Lung (tissue), 16 donors: ENCODE data around the gene PPP4R3B. TPM values are rescaled to one million over a fixed set of nuclear protein-coding genes. Genes with fewer than 3 reads are reported as not detected.

Source experiments
- ATAC-seq: fragments of 200-7000 bp; cut with Tn5 transposase; one replicate; pipeline ENCODE4 v1.9.1; 2020; ENCODE audit warnings: moderate number of reproducible peaks; ENCODE audit not compliant: insufficient read depth, low FRiP score
- DNase-seq, 3 donors: peaks; one replicate each; pipeline ENCODE4 v3.0.0-alpha.2; 2013 to 2017
- H3K27ac ChIP-seq, 2 donors: one replicate each; pipeline ENCODE4 v1.5.1; 2013; ENCODE audit warnings: mild to moderate bottlenecking in 2 of 2, moderate library complexity in 2 of 2, control low read depth in 1 of 2, inconsistent platforms in 1 of 2, low read depth in 1 of 2, low read length in 1 of 2
- H3K27me3 ChIP-seq, 3 donors: one replicate each; pipeline ENCODE4 v1.5.1; 2013; ENCODE audit warnings: low read length in 2 of 3; ENCODE audit not compliant: control insufficient read depth in 3 of 3, insufficient read depth in 3 of 3
- H3K36me3 ChIP-seq, 4 donors: one replicate each; pipeline ENCODE4 v1.5.1; 2013; ENCODE audit warnings: low read length in 4 of 4, mild to moderate bottlenecking in 1 of 4, moderate library complexity in 1 of 4; ENCODE audit not compliant: control insufficient read depth in 4 of 4, insufficient read depth in 4 of 4
- H3K4me1 ChIP-seq, 5 donors: one replicate each; pipeline ENCODE4 v1.5.1; 2013; ENCODE audit warnings: low read length in 5 of 5, mild to moderate bottlenecking in 2 of 5, moderate library complexity in 1 of 5; ENCODE audit not compliant: control insufficient read depth in 5 of 5, insufficient read depth in 5 of 5
- H3K4me3 ChIP-seq: one replicate; pipeline ENCODE4 v1.5.1; 2013; ENCODE audit warnings: mild to moderate bottlenecking, control low read depth, moderate library complexity
- H3K9ac ChIP-seq, 2 donors: one replicate each; pipeline ENCODE4 v1.5.1; 2013; ENCODE audit warnings: low read length in 2 of 2, control low read depth in 1 of 2; ENCODE audit not compliant: insufficient read depth in 1 of 2
- H3K9me3 ChIP-seq, 4 donors: one replicate each; pipeline ENCODE4 v1.5.1; 2013; ENCODE audit warnings: low read length in 3 of 4, mild to moderate bottlenecking in 1 of 4, moderate library complexity in 1 of 4; ENCODE audit not compliant: control insufficient read depth in 4 of 4, insufficient read depth in 3 of 4
- WGBS, 2 donors: extraction: QIAGEN DNeasy Blood & Tissue Kit; methylation state at CpG; one replicate each; pipeline ENCODE4 v1.1.7; 2013; 5-methylcytosine and 5-hydroxymethylcytosine counted together
- long read RNA-seq, 5 donors: transcript quantifications; one replicate each; lab custom pipeline, GENCODE V29; 2026
- polyA plus RNA-seq, 2 donors: library from polyadenylated mRNA; stranded (reverse); fragments of 200-250 nt; gene quantifications; one replicate each; pipeline ENCODE4 v1.2.1, GENCODE V29; 2013
- total RNA-seq, 2 donors: library from RNA; depleted of rRNA in 1 of 2; stranded (reverse); fragments of >200 nt in 1 of 2; gene quantifications; one replicate each; pipeline ENCODE4 v1.2.1, GENCODE V29; 2014 to 2021
- TF ChIP-seq, protein P1 (sequence below): IDR thresholded peaks from 2 replicates; pipeline ENCODE4 v1.5.1; 2012; ENCODE audit warnings: mild to moderate bottlenecking; ENCODE audit errors: control extremely low read depth, extremely low read depth
- donor health status: control.
- donor health status: control.
- donor health status: Bipolar disorder and iron deficiency.
- donor health status: healthy.
- donor health status: DM: yes; HTN: yes; CAD: no.

PPP4R3B gene
- total RNA-seq (100 to 1,000 TPM in 1 of 2 donors, 10 to 100 TPM in 1; 58.5 to 132 TPM), polyA plus RNA-seq (10 to 100 TPM; 25.3 to 26.2 TPM)
- long read RNA-seq, donor 1, full-length matches to known transcripts = 7 of 28 reads
- long read RNA-seq, donor 1, partial matches to known transcripts = 21 of 28 reads
- long read RNA-seq, donor 1, other reads (novel, unspliced or antisense) = 0 of 28 reads
- long read RNA-seq, donor 2 = 0 reads
- long read RNA-seq, donor 3, full-length matches to known transcripts = 3 of 3 reads
- long read RNA-seq, donor 3, partial matches to known transcripts = 0 of 3 reads
- long read RNA-seq, donor 3, other reads (novel, unspliced or antisense) = 0 of 3 reads
- long read RNA-seq, donor 4 = 0 reads
- long read RNA-seq, donor 5, full-length matches to known transcripts = 6 of 16 reads
- long read RNA-seq, donor 5, partial matches to known transcripts = 10 of 16 reads
- long read RNA-seq, donor 5, other reads (novel, unspliced or antisense) = 0 of 16 reads

DNA sequence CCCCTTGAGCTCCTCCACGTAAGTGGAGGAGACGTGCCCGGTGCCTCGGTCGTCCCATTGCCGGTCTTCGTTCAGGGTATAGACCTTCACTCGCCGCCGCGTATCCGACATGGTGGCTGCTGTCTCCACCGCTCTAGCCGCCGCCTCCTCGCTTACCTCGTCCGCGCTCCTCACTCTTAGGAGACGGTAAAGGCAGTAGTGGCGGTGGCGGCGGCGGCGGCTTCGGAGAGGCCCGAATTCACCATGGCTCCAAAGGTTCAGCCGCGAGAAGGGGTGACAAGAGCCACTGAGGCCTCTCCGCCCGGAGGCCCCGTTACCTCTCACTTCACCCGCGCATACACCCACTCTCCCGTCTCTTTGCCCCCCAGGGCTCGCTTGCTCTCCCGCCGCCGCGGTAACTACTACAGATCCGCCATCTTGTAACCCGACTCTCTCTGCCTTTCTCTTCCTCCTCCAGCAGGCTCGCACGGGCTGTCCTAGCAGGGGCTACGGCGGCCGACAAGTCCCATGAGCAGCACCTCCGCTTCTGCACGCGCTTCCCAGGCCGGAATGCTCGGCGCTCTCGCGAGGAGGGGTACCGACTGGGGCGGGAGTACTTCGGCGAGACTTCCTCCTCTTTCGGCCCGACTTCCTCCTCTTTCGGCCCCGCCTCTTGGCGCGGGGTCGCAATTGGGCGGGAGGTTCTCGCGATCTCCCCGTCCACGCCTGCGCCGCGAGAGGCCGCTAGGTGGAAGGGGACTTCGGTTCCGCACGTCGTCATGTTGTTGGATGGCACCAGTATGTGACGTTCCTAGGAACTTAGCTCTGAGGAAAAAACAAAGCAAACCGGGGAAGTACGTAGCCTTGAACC, at the start of gene PPP4R3B:
Gene PPP4R3B (minus strand): TSS at position 448 of the 850 bp plus-strand sequence. CDS start 337 bp downstream, at position 111.
- Histone ChIP-seq H3K36me3 (peaks cover 2 to 15% (median 7%) of the 10 kb centered on the region in 4 donors), H3K27ac (peak within 1 kb of the TSS; percentile 94 to 96), H3K4me3 (peak within 1 kb of the TSS; percentile 91), H3K9me3 (no peaks in the 10 kb centered on the region), H3K4me1 (peaks cover 0 to 30% (median 12%) of the 10 kb centered on the region in 5 donors), H3K9ac (peak within 1 kb of the TSS; percentile 100), H3K27me3 (no peaks in the 10 kb centered on the region)
- ATAC-seq = peak; percentile 96
- 0% methylated on average over 82 of the region's 82 CpGs for WGBS, 2 donors
- DNase-seq = peak; percentile 100
- TF ChIP-seq, protein P1, sequence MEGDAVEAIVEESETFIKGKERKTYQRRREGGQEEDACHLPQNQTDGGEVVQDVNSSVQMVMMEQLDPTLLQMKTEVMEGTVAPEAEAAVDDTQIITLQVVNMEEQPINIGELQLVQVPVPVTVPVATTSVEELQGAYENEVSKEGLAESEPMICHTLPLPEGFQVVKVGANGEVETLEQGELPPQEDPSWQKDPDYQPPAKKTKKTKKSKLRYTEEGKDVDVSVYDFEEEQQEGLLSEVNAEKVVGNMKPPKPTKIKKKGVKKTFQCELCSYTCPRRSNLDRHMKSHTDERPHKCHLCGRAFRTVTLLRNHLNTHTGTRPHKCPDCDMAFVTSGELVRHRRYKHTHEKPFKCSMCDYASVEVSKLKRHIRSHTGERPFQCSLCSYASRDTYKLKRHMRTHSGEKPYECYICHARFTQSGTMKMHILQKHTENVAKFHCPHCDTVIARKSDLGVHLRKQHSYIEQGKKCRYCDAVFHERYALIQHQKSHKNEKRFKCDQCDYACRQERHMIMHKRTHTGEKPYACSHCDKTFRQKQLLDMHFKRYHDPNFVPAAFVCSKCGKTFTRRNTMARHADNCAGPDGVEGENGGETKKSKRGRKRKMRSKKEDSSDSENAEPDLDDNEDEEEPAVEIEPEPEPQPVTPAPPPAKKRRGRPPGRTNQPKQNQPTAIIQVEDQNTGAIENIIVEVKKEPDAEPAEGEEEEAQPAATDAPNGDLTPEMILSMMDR = peak; percentile 34

DNA sequence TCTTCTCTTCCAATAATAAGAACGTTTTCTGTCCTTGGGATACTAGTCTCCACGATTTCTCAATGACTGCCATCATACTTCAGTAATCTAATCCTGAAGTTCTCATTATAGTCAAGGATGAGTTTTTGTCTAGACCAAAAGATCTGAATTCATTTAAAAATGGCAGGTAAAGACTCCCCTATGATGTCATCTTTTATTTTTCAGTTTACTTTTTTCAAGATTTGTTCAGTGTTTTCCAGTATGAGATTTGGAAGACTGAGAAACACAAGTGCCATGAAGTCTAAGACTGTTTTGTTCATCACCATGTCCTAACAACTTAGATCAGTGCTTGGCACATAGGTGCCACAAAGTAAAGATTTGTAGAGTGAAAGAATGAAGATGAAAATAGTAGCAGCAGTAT, 35.8 kb upstream of the PPP4R3B start:
- no peak overlapping the region for H3K4me3 ChIP-seq
- DNase-seq = no peak
- H3K9me3 ChIP-seq = no peaks in the 10 kb centered on the region
- no peak overlapping the region for H3K9ac ChIP-seq
- H3K27ac ChIP-seq = no peak overlapping the region
- ATAC-seq = no peak
- H3K27me3 ChIP-seq = no peaks in the 10 kb centered on the region
- WGBS, 2 donors = 92 to 96% methylated on average over 2 of the region's 2 CpGs
- peaks cover 4 to 18% (median 9%) of the 10 kb centered on the region in 4 donors for H3K36me3 ChIP-seq
- TF ChIP-seq, protein P1 = no peak
- no peaks in the 10 kb centered on the region for H3K4me1 ChIP-seq

DNA sequence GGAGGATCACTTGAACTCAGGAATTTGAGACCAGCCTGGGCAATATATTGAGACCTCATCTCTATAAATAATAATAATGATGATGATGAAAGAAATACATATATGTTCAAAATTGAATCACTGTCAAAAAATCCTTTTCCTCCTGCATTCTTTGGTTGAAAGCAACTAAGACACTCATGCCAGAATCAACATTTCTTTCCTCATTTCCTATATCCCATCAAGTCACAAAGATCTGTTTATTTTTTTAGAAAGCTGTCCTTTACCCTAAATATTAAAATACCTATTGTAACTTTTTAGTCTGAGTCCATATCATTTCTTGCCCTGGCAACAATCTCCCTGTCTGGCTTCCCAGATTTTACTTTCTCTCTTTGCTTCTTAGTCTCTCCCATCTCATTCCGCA, 31.8 kb upstream of the PPP4R3B start:
- TF ChIP-seq, protein P1 = no peak
- no peak overlapping the region for H3K27ac ChIP-seq
- H3K9ac ChIP-seq = no peak overlapping the region
- ATAC-seq (no peak), DNase-seq (no peak)
- no peaks in the 10 kb centered on the region for H3K27me3 ChIP-seq
- H3K4me1 ChIP-seq = no peaks in the 10 kb centered on the region
- H3K9me3 ChIP-seq = no peaks in the 10 kb centered on the region
- peaks cover 5 to 11% (median 10%) of the 10 kb centered on the region in 4 donors for H3K36me3 ChIP-seq
- H3K4me3 ChIP-seq = no peak overlapping the region
- WGBS, 2 donors = 97 to 100% methylated on average over 1 of the region's 1 CpG
